ENCODE data around the gene CTBP2.

DNA sequence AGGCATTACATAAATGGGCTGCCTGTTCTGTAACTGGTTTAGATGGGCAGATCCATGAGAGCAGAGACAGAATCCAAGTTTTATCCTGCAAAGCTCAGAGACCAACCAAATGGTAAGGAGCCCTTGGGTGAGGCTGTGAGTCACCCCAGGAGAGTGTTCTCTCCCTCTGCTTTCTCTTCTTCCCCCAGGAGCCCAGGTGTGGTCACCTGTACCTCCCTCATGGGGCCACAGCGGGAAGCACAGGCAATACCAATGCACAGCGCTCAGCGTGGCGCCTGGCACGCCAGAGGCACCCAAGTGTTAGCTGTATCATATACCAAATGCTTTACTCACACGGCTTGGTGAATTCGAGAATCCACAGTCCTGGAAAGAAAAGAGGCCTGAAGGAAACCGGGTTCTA is 39.4 kb downstream of the CTBP2 start:
- TF ChIP-seq, protein P1, sequence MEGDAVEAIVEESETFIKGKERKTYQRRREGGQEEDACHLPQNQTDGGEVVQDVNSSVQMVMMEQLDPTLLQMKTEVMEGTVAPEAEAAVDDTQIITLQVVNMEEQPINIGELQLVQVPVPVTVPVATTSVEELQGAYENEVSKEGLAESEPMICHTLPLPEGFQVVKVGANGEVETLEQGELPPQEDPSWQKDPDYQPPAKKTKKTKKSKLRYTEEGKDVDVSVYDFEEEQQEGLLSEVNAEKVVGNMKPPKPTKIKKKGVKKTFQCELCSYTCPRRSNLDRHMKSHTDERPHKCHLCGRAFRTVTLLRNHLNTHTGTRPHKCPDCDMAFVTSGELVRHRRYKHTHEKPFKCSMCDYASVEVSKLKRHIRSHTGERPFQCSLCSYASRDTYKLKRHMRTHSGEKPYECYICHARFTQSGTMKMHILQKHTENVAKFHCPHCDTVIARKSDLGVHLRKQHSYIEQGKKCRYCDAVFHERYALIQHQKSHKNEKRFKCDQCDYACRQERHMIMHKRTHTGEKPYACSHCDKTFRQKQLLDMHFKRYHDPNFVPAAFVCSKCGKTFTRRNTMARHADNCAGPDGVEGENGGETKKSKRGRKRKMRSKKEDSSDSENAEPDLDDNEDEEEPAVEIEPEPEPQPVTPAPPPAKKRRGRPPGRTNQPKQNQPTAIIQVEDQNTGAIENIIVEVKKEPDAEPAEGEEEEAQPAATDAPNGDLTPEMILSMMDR (IDR thresholded peaks at IDR 0.05; ENCODE audit: low read depth, low read length, missing input control) = no peak
- TF ChIP-seq YY1 (IDR thresholded peaks at IDR 0.05) (no peak), RAD21 (IDR thresholded peaks at IDR 0.05) (no peak), TAF1 (conservative IDR thresholded peaks at IDR 0.05) (no peak), SP1 (IDR thresholded peaks at IDR 0.05) (no peak), FOXA1 (IDR thresholded peaks at IDR 0.05) (no peak), JUND (IDR thresholded peaks at IDR 0.05) (no peak), GABPA (IDR thresholded peaks at IDR 0.05 in 1 of 2, conservative IDR thresholded peaks at IDR 0.05 in 1 of 2) (no peak), NR2F2 (IDR thresholded peaks at IDR 0.05) (no peak), HNF4G (IDR thresholded peaks at IDR 0.05) (no peak)
- TF ChIP-seq, protein P2, sequence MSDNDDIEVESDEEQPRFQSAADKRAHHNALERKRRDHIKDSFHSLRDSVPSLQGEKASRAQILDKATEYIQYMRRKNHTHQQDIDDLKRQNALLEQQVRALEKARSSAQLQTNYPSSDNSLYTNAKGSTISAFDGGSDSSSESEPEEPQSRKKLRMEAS (IDR thresholded peaks at IDR 0.05) = no peak
- TF ChIP-seq, protein P3, sequence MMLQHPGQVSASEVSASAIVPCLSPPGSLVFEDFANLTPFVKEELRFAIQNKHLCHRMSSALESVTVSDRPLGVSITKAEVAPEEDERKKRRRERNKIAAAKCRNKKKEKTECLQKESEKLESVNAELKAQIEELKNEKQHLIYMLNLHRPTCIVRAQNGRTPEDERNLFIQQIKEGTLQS (IDR thresholded peaks at IDR 0.05) = no peak
- TF ChIP-seq, protein P4, sequence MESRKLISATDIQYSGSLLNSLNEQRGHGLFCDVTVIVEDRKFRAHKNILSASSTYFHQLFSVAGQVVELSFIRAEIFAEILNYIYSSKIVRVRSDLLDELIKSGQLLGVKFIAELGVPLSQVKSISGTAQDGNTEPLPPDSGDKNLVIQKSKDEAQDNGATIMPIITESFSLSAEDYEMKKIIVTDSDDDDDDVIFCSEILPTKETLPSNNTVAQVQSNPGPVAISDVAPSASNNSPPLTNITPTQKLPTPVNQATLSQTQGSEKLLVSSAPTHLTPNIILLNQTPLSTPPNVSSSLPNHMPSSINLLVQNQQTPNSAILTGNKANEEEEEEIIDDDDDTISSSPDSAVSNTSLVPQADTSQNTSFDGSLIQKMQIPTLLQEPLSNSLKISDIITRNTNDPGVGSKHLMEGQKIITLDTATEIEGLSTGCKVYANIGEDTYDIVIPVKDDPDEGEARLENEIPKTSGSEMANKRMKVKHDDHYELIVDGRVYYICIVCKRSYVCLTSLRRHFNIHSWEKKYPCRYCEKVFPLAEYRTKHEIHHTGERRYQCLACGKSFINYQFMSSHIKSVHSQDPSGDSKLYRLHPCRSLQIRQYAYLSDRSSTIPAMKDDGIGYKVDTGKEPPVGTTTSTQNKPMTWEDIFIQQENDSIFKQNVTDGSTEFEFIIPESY (IDR thresholded peaks at IDR 0.05) = no peak
